ENCODE measurements around the gene YWHAB.
"Not testable (repeated sequence)": the region's sequence is repeated elsewhere in the genome, so short reads cannot be mapped to it uniquely, and the experiment has no call there.

The YWHAB gene

DNA sequence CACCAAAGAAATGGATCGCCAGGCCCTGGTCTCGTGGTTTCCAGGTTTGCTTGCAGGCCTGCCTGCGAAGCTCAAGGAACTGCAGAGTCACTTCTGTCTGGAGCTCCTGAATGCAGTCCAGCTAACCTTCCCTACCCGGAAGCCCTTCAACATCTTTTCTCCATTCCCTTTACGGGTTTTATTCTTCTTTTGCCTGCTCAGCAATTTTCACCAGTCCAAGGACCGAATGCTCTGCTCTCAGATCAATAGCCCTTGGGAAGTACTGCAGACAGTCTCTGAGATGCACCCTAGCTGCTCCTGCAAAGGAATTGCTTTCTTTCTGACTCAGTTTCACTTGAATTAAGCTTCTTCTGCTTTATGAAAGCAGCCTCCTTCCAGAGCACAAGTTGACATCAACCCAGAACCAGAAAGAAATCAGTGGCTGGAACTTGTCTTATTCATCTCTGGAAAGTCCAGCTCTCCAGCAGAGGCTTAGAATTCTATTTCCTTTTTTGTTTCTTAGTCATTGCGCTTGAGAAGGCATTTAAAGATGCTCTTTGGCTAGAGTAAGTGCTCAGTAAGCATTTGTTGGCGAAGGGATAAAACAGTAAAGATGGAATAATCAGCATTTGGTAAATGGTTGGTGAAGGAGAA, 18.7 kb upstream of the YWHAB start:
- in situ Hi-C loops (cut with MboI; ENCODE audit: low sequenced_read_pairs) = no loop called here

DNA sequence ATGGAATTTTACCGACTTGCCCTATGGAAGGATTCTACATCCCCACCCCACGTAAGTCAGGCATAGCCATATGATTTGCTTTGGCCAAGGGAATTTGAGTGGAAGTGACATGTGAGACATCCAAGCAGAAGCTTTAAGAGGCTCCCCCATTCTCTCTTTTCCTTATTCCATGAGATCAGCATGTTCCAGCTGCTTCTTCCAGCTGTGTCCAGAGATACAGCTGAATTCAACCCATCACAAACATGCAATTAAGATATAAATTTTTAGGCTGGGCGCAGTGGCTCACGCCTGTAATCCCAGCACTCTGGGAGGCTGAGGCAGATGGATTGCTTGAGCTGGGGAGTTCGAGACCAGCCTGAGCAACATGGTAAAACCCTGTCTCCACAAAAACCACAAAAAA, 16.0 kb upstream of the YWHAB start:
- in situ Hi-C loops (cut with MboI; ENCODE audit: low sequenced_read_pairs) = no loop called here

DNA sequence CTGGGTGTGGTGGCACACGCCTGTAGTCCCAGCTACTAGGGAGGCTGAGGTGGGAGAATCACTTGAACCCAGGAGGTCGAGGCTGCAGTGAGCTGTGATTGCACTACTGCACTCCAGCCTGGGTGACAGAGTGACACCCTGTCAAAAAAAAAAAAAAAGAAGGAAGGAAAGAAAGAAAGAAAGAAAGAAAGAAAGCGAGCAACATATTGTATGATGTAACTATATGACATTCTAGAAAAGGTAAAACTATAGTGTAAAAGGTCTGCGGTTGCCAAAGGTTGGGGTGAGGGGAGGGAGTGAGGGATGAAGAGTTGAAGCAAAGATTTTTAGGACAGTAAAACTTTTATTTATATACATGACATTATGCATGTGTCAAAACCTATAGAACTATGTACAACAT, 3.1 kb upstream of the YWHAB start:
- in situ Hi-C loops (cut with MboI; ENCODE audit: low sequenced_read_pairs) = not testable (repeated sequence)

DNA sequence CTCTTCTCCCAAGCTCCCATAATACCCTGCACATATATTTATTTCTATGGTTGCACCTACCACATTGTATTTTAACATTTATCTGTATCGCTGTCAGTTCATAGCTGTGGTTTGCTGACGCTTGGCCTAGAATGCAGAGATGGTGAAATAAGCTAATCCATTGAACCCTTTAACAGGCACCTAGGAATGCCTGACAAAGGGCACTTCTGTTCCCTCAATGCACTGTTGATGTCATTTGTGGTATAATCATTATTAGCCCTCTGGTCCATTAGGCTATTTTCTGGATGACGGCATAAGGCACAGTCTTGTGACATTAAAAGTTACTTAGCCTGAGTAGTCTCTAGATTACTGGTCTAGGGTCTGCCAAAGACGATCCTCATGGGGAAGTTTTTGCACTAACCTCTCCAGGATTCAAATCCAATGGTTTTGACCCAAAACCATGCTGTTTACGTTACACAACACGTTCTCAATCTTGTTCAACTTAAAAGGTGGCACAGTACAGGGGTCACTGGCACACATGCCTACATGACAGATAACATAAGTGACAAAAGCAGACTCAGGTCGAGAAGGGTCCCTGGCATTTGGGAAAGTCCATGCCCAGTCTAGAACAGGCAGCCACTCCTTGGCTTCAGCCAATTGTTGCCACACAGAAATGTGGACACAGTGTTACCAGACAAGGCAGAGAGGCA, 2.1 kb upstream of the YWHAB start:
- in situ Hi-C loops (cut with MboI; ENCODE audit: low sequenced_read_pairs) = no loop called here

DNA sequence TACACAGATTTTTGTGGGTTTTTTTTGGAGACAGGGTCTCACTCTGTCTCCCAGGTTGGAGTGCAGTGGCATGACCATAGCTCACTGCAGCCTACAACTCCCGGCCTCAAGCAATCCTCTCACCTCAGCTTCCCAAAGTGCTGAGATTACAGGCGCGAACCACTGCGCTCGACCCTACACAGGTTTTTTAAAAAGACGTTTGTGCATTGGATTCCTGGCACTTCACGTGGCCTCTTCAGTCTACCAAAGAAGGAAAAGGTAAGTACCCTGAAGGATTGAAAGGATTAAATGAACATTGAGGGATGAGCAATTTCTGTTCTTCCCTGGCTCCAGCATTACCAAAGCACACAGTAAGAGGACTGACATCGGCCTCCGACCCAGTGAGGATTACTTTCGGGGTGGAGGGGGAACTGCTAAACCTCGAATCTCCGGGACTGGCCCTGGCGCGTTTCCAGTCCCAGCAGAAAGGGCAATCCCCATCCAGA, 556 bp upstream of the YWHAB start:
- in situ Hi-C loops (cut with MboI; ENCODE audit: low sequenced_read_pairs) = no loop called here

DNA sequence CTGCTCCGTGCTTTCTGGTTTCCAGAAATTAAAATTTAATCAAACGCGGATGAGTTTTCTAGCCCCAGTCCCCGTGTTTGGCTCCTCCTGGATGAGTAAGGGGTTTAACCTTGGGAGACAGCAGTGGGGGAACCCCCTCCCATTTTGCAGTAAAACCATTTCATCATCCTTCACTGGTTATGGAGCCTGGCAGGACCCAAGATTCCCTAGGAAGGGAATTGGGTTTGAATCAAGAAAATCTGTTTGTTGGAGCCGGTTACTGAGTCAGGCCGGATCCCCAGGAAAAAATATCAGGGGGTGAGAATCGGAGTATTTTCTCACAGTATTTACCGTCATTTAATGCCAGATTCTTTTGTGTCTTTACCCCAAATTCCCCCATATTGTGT, 754 bp downstream of the YWHAB start:
- in situ Hi-C loops (cut with MboI; ENCODE audit: low sequenced_read_pairs) = no loop called here

DNA sequence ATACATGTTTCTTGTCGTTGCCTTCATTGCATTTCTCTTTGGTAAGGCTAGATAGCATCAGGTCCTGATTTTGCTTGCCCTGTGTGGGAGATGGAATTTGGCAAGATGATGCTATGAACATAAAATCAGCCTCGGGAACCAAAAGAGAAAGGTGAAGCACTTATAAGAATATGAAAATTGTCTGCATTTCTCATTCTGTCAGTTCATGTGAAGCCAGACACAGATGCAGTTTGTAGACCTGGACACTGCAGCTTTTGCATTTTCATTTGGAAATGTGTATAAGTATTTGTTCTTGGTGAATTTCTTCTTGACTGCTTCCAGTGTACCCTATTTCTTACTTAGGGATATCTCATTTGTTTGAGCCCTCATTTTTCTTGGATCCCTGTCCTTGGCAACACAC, 1.3 kb downstream of the YWHAB start:
- in situ Hi-C loops (cut with MboI; ENCODE audit: low sequenced_read_pairs) = no loop called here

DNA sequence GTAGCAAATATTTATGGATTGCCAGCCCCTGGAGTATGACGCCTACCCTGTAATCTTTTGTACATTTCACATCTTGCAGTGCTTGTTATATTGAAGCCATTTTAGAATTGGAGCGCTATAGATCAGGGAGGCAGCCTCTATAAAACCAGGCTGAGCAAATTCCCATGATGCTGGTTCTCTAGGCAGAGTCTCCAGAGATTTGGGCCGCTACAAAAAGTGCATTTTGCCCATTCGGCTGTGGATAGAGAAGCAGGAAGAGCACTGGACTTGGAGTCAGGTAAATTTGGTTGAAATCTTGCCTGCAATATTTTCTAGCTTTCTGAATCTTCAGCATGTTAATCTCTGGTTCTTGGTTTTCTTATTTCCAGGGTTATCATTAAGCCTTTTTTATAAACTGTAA, 2.0 kb downstream of the YWHAB start:
- in situ Hi-C loops (cut with MboI; ENCODE audit: low sequenced_read_pairs) = no loop called here

DNA sequence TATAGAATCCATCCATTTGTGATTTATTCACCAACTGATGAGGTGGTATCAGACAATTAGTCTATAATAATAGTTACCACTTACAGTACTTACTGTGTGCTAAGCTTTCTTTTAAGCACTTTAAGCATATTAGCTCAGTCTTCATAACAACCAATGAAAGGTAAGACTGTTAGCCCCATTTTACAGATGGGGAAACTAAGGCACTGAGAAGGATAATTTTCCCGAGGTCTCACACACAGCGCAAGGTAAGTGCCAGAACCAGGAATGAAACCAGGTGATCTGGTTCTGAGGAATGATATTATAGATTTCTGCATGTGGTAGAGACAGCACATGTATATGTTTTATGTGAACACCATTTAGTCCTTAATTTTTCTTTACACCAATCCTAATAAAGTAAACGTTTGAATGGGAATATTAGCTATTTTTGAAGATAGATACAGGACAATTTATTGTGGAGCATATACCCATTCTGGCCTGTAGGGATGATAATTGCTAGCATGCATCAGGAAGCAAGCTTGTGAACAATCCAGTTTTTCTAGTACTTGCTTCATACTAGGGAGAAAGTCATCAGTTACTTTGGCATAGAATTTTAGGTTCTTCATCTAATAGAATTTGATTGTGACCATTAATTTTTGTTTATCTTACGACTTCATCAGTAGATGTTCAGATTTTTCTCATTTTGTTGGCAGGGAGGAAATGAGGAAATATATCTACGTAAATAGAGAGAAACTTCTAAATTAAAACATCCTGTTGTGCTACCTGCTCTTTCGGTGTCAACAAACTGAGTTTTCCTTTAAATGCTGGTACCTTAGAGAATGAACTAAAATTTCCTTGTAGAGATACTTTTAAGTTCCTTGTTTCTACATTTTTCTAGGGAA, 3.0 kb downstream of the YWHAB start:
- in situ Hi-C loops (cut with MboI; ENCODE audit: low sequenced_read_pairs) = no loop called here

DNA sequence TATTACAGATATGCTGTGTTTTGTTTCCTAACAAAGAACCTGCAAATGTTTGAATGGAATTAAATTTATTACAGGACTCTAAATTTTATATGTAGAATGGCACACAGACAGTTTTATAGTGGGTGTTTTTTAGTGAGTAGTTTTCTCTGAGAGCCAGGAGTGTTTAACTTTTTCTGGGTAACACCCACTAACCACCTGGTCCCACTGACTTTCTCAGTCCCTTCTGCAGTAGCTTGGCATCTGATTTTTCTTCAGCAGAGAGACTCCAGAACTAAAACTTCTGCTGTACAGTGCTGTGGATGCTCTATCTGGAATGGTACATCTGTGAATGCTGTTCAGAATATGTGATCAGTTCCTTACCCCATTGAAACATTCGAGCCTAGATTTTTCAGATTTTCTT, 6.3 kb downstream of the YWHAB start:
- in situ Hi-C loops (cut with MboI; ENCODE audit: low sequenced_read_pairs) = no loop called here

DNA sequence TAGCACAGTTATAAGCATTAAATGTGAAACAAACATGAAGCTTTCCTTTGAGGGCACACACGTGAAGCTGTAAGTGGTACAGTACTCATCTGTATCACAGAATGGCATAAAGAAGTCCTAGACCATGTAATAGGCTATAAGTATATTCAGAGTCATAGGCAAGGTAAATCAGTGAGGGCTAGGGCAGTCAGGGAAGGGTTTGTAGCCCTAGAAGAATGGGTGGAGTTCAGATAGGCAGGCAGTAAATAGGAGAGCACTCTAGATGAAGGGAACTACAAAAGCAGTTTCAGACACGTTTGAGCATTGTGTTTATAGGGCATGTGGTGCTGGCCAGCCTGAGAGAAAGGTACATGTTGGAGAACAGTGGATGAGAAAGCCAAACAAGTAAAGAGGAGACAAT, 9.5 kb downstream of the YWHAB start:
- in situ Hi-C loops (cut with MboI; ENCODE audit: low sequenced_read_pairs) = no loop called here

DNA sequence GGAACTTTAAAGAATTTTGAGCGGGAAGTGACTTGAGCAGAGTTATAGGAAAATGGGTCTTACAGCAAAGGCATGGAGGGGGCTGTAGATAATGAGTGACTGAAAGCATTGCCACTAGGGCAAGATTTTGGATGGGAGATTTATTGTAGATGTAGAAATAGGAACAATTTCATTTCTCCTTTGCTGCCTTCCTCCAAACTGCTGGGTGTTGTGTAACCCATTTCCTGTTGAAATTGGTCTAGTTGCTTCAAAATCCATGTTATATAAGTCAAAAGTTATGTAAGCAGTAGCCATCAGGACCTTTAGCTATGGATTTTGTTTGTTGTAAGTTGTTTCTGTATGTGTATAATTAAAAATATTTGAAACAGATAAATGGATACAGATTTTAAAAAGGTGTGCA, 11.1 kb downstream of the YWHAB start:
- in situ Hi-C loops (cut with MboI; ENCODE audit: low sequenced_read_pairs) = no loop called here

DNA sequence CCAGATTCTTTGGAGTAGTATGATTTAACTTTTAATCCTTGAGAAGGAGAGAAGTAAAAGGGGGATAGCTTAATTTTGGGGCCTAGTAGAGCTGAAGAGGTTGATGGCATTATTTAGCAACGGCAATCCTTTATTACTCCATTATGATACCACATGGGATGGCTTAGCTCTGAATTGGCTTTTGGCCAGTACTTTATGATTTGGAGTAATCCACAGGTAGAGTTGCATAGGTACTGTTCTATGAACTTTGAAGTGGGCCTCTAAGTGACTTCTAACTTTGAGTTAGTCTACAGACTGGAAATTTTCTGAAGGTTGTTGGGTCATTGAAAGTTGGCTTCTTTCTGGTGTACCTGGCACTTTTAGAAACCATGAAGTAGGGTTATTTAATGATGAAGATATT, 11.6 kb downstream of the YWHAB start:
- in situ Hi-C loops (cut with MboI; ENCODE audit: low sequenced_read_pairs) = no loop called here

DNA sequence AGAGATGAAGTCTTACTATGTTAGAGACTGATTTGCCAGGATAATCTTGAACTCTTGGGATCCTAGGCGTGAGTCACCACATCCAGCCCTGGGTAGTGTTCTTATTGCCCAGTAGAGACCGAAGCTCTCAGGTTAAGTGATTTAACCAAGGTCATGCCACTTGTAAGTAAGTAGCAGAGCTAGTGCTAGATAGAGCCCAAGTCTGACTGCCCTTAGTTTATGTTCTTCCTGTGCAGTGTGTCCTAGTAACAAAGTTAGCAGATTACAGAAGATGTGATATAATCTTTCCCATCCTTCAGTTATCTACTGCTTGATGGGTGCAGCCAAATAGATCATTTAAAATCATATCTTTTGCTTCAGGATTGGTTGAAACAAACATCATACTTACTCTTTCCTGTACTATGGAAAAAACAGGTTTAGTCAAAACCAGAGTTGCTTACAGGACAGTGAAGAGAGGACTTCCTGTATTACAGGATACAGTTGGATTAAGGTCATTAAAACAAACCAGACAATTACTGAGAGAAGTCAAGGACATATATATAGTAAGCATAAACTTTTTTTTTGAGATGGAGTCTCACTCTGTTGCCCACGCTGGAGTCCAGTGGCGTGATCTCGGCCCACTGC, 14.8 kb downstream of the YWHAB start:
- in situ Hi-C loops (cut with MboI; ENCODE audit: low sequenced_read_pairs) = no loop called here

DNA sequence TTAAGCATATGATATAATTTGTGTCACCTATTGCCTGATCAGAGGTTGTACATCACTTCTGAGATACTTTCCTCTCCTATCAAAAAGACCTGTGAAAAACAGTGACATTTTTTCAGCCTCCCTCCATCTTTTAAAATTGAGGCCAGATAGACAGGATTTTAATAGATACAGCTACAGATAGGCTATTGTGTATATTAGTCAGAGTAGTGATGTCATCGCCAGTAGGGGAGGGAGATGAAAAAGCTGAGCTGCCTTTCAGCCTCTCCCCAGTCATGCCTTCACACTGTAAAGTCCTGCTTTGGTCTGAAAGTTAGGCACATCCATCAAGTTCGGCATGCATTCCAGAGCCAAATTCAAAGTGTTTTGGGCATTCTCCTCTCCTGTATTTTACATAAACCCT, 16.5 kb downstream of the YWHAB start:
- in situ Hi-C loops (cut with MboI; ENCODE audit: low sequenced_read_pairs) = no loop called here

DNA sequence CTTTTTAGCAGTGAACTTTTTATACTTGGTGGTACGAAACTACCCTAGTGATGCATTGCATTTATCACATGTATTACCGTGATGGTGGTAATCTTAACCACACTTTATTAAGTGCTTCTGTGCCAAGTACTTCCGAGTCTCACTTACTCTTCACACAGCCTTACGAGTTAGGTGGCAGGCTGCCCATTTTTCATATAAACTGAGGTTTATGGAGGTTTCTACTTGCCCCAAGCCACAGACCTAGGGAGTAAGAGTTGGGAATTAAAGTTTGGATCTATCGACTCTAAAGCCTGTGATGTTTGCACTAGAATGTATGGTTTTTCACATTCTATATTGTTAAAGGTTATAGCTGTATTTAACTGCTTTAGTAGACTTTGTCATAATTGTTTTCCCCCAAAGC, 18.9 kb downstream of the YWHAB start:
- in situ Hi-C loops (cut with MboI; ENCODE audit: low sequenced_read_pairs) = no loop called here

DNA sequence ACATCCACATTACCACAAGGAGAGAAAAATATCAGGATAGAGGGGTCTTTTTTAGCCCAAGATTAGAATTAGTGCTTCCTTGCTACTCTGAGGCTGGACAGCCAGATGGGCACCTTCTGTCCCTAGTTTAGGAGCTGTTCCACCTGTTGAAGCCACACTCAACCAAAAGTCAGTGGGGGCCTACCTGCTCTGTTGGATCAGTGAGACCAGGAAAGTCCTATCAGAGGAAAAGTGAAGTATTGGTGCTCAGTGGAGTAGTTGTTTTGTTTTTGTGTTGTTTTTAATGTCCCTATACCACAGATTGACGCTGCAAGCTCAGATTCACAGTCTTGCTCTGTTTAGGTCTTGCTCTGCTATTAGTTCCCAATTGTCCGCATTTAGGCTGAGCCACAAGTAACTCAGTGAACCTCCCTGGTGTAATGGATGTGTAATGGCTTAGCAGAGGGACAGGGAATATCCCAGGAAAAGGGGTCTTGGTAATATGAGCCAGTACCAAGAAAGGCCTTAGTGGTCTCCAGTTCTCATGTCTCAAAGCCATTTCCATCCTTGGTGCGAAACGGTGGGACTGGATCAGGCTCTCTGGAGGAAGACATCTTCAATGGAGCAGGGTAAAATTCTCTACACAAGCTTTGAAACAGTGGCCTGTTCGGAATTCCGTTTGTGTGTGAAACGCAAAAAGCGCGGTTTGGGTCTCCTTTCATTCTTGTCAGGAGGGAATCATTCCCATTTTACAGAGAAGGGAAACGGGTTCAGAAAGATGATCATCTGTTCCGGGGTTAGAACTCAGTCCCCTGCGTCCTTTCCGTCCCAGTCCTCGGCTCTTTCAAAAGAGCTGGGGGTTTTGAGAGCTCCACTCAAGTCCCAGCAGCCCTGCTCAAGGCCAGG, 23.7 kb downstream of the YWHAB start:
- in situ Hi-C loops (cut with MboI; ENCODE audit: low sequenced_read_pairs) = no loop called here

DNA sequence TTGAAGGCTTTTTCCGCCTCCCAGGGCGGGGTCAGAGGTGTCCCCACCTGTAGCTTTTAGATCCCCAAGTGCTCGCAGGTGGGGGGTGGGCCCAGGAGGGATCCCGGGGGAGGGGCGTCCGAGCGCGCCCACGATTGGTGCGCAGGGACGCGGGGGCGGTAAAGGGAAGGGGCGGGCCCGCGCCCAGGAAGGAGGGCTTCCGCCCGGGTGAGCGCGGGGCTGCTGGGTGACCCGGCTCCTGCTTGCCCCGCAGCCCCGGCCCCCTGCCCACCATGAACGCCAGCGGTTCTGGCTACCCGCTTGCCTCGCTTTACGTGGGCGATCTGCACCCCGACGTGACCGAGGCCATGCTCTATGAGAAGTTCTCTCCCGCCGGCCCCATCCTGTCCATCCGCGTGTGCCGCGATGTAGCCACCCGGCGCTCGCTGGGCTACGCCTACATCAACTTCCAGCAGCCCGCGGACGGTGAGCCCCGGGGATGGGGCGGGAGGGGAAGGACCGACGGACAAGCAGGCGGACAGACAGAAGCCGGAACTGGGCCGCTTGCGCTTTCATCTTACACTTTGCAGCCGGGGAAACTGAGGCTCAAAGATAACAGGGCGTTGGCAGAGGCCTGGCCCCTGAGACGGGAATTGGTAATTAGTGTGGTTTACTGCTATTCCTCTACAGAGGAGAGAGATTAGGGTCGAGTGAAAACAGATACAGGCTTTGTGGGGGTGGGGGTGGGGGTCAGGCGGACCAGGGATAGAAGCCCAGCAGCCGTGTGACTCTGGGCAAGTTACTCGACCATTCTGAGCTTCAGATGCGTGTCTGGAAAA, 24.6 kb downstream of the YWHAB start, which contains the start of gene PABPC1L:
Gene PABPC1L, plus strand, starts transcription at position 189 of the 818 bp plus-strand sequence. Its CDS starts 84 bp downstream, at position 273.
- in situ Hi-C loops (cut with MboI; ENCODE audit: low sequenced_read_pairs) = no loop called here

DNA sequence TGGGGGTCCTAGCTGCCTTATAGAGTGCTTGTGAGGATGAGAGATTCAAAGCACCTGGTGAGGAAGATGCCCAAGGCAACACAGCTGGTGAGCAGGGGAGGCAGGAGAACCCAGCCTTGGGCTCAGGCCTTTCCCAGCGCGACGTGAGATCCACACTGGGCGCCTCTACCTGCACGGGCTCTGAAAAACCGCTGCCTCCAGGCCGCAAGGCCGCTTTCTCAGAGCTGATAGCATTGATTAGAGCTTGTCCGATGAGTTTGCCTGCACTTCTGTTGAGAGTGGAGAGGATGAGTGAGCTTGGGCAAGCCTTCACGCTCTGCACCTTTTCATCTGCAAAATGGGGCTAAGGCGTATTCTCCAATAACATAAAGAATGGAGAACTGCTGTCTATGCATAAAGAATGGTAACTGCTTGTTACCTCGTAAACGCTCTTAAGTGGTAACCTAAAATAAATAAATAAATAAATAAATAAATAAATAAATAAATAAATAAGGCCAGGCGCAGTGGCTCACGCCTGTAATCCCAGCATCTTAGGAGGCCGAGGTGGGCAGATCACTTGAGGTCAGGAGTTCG, 25.3 kb downstream of the YWHAB start:
- in situ Hi-C loops (cut with MboI; ENCODE audit: low sequenced_read_pairs) = no loop called here

Measured in HL-60/S4 (cell line).